22Rv1 (cell line): Measurements from ENCODE around the gene STRIP1.

Experiments used
- CTCF ChIP-seq: fragments of 450-650 bp; IDR thresholded peaks from 2 replicates; pipeline ENCODE4 v1.5.1; 2017; ENCODE audit warnings: mild to moderate bottlenecking
- ZFX ChIP-seq: fragments of 450-650 bp; IDR thresholded peaks from 2 replicates; pipeline ENCODE4 v1.6.1; 2017; ENCODE audit warnings: antibody characterized with exemption, borderline replicate concordance

GRCh38 chr1:109995536-109995935, 38.9 kb upstream of the STRIP1 start:
- TF ChIP-seq CTCF (no peak), ZFX (no peak)
